Gastrocnemius medialis (tissue), 4 donors: Measurements from ENCODE around the gene ALCAM. TPM values are rescaled to one million over a fixed set of nuclear protein-coding genes. Genes with fewer than 3 reads are reported as not detected.

Experiments used
- ATAC-seq, 2 donors: fragments of 150-250 bp; one replicate each; pipeline ENCODE4 v1.9.1; 2016
- DNase-seq, 2 donors: peaks; one replicate each; pipeline ENCODE4 v3.0.0-alpha.2; 2019
- H3K27ac ChIP-seq, 4 donors: fragments of 200-600 bp; sonication (generic); 1 replicate in 1 of 4; 2 replicates in 3 of 4; pipeline ENCODE4 v1.5.1; 2016 to 2018; ENCODE audit warnings: mild to moderate bottlenecking in 2 of 4, moderate library complexity in 1 of 4
- H3K27me3 ChIP-seq, 3 donors: fragments of 200-600 bp; sonication (generic) in 2 of 3; 1 replicate in 1 of 3; 2 replicates in 2 of 3; pipeline versions ENCODE4 v1.5.1 to v1.6.0; 2016 to 2019; ENCODE audit warnings: mild to moderate bottlenecking in 1 of 3, moderate library complexity in 1 of 3
- H3K36me3 ChIP-seq, 2 donors: fragments of 200-600 bp; sonication (generic) in 1 of 2; one replicate each; pipeline ENCODE4 v1.5.1; 2017 to 2018
- H3K4me1 ChIP-seq, 2 donors: fragments of 200-600 bp; sonication (generic) in 1 of 2; one replicate each; pipeline ENCODE4 v1.5.1; 2016 to 2017; ENCODE audit warnings: mild to moderate bottlenecking in 2 of 2
- H3K4me3 ChIP-seq, 4 donors: fragments of 200-600 bp; sonication (generic) in 3 of 4; 1 replicate in 1 of 4; 2 replicates in 3 of 4; pipeline ENCODE4 v1.5.1; 2016 to 2019; ENCODE audit warnings: mild to moderate bottlenecking in 2 of 4
- H3K9me3 ChIP-seq, 3 donors: fragments of 200-600 bp; sonication (generic) in 2 of 3; 1 replicate in 1 of 3; 2 replicates in 2 of 3; pipeline ENCODE4 v1.5.1; 2016 to 2019
- POLR2A ChIP-seq, 2 donors: fragments of 450-650 bp; IDR thresholded peaks; one replicate each; pipeline ENCODE4 v1.6.1; 2017; ENCODE audit warnings: antibody characterized with exemption in 2 of 2, mild to moderate bottlenecking in 2 of 2, moderate library complexity in 2 of 2
- in situ Hi-C, 4 donors: fragments of 200-750 bp; cut with MboI; loops; one replicate each; pipeline versions ENCODE4 v1.15.0 to v1.8.0; 2017; ENCODE audit warnings: low sequenced_read_pairs in 4 of 4
- intact Hi-C: fragments of 100-400 bp; cut with DNase I; formaldehyde crosslinking; loops from one replicate; pipeline ENCODE4 v1.15.1; 2023; ENCODE audit warnings: low total_unique reads
- total RNA-seq, 4 donors: library from RNA; depleted of rRNA; stranded (reverse); fragments of >200 nt; gene quantifications; one replicate each; pipeline versions ENCODE4 v1.1.0 to v1.2.3, GENCODE V29; 2016
- TF ChIP-seq, protein P1 (sequence below), 5 experiments: fragments of 450-650 bp in 3 of 5; fragments of 200-600 bp in 2 of 5; sonication (generic) in 2 of 5; IDR thresholded peaks in 4 of 5; conservative IDR thresholded peaks in 1 of 5; 1 replicate in 4 of 5; 2 replicates in 1 of 5; pipeline ENCODE4 v1.5.1; 2016 to 2019; ENCODE audit warnings: antibody characterized with exemption in 5 of 5, mild to moderate bottlenecking in 3 of 5, moderate library complexity in 3 of 5

Gene ALCAM
- total RNA-seq, 4 donors from 2014 or later: 0.82 to 3.5 (median 1.6) TPM

DNA sequence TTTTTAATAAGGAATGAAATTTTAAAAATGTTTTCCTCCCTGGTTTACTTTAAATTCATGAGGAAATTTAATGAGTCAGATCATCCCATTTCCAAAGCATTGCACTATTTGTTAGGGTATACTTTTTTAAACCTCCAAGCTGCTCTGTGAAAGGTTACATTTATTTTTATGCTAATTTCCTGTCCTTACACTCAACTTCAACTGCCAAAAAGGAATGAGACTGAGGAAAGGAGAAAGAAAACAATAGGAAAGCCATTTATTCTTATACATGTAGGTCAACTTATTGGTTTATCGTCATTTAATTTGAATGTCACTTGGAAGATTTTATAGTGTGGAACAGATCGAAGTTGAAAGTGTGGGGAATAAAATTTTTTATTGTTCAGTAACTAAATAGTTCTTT lies 104.1 kb downstream of the ALCAM start:
- TF ChIP-seq POLR2A (IDR thresholded peaks at IDR 0.05): no peak
- TF ChIP-seq, protein P1, sequence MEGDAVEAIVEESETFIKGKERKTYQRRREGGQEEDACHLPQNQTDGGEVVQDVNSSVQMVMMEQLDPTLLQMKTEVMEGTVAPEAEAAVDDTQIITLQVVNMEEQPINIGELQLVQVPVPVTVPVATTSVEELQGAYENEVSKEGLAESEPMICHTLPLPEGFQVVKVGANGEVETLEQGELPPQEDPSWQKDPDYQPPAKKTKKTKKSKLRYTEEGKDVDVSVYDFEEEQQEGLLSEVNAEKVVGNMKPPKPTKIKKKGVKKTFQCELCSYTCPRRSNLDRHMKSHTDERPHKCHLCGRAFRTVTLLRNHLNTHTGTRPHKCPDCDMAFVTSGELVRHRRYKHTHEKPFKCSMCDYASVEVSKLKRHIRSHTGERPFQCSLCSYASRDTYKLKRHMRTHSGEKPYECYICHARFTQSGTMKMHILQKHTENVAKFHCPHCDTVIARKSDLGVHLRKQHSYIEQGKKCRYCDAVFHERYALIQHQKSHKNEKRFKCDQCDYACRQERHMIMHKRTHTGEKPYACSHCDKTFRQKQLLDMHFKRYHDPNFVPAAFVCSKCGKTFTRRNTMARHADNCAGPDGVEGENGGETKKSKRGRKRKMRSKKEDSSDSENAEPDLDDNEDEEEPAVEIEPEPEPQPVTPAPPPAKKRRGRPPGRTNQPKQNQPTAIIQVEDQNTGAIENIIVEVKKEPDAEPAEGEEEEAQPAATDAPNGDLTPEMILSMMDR (IDR thresholded peaks at IDR 0.05 in 4 of 5, conservative IDR thresholded peaks at IDR 0.05 in 1 of 5): no peak
- H3K4me3 ChIP-seq: no peak overlapping the region
- intact Hi-C loops: no loop called here
- no peak for DNase-seq
- H3K9me3 ChIP-seq: no peaks in the 10 kb centered on the region
- H3K27me3 ChIP-seq: no peaks in the 10 kb centered on the region
- in situ Hi-C loops: no loop called here
- no peak overlapping the region for H3K27ac ChIP-seq
- ATAC-seq: no peak
- H3K36me3 ChIP-seq: no peaks in the 10 kb centered on the region
- no peaks in the 10 kb centered on the region for H3K4me1 ChIP-seq

DNA sequence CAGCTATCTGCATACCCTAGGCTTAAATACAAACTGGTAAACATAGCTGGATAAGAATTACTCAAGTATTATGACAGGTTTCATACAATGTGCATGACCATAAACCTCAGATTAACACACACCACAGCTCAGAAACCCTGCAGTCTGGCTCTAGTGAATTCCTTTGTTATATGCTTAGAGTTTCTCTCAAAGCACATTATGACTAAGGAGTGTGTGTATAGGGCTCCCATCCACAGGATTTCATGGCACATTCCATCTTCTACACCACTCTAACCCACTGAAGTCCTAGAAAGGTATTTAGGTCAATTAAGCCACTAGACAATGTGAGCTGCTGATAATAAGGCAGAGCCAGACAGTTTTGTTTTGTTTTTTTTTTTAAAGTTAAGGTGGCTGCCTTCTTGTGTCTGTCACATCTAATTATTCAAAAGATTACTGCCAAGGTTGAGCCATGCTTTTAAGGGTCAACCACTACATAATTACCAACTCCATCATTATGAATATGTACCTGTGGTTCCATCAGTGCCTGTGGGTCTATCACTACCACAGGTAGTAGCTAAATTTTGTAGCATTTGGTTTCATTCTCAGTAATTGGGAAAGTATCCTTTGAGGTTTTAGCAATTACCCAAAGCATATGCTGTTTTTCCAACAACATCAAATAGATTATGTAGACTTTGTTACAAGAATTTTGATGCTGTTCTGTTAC lies 107.0 kb downstream of the ALCAM start:
- TF ChIP-seq POLR2A (IDR thresholded peaks at IDR 0.05): no peak
- TF ChIP-seq, protein P1 (IDR thresholded peaks at IDR 0.05 in 4 of 5, conservative IDR thresholded peaks at IDR 0.05 in 1 of 5): no peak
- no peaks in the 10 kb centered on the region for H3K4me1 ChIP-seq
- in situ Hi-C loops (no loop called here), intact Hi-C loops (no loop called here)
- ATAC-seq (no peak), DNase-seq (no peak)
- no peaks in the 10 kb centered on the region for H3K36me3 ChIP-seq
- H3K9me3 ChIP-seq: no peaks in the 10 kb centered on the region
- no peaks in the 10 kb centered on the region for H3K27me3 ChIP-seq
- H3K4me3 ChIP-seq: no peak overlapping the region
- H3K27ac ChIP-seq: no peak overlapping the region

DNA sequence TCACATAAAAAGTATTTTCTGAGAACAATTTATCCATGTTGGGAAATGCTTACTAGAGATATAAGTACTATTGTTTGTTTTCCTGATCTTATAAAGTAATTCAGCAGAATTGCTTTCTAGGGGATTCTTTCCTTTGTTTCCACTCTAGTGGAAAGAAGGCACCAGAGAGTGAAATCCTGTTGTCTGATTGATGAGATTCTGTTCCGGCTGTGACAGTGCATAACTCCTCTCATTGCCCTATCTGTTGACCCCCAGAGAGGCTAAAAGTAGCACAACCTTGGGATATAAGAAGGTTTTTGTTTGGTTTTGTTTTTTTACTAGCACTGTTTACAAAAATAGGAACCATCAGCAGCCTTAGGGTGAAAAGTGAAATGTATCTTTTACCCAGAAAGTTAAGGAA lies 114.1 kb downstream of the ALCAM start:
- in situ Hi-C loops (no loop called here), intact Hi-C loops (no loop called here)

DNA sequence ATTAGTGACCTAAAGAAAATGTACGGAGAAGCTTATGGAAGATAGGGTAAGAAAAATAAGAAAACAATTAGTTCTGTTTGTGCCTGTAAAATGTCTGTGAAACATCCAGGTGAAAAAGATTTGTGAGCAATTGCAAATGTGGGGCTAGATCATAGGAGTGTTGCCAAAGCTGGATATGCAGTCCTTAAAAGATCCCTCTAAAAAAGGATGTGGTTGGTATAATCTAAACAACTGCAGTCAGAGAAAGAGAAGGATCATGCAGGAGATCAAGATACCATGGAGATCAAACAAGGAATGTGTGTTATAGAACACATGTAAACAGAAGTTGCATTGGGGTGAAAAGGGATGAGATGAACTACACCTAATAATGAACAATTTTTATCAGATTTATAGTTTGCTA lies 116.8 kb downstream of the ALCAM start:
- no peaks in the 10 kb centered on the region for H3K27me3 ChIP-seq
- H3K9me3 ChIP-seq: no peaks in the 10 kb centered on the region
- H3K36me3 ChIP-seq: no peaks in the 10 kb centered on the region
- H3K27ac ChIP-seq: no peak overlapping the region
- no peak for TF ChIP-seq POLR2A (IDR thresholded peaks at IDR 0.05)
- TF ChIP-seq, protein P1 (IDR thresholded peaks at IDR 0.05 in 4 of 5, conservative IDR thresholded peaks at IDR 0.05 in 1 of 5): no peak
- intact Hi-C loops: no loop called here
- no peaks in the 10 kb centered on the region for H3K4me1 ChIP-seq
- H3K4me3 ChIP-seq: no peak overlapping the region
- ATAC-seq: no peak
- no peak for DNase-seq
- in situ Hi-C loops: no loop called here

More for the DNA sequence above, 114.1 kb downstream of the ALCAM start:
- no peaks in the 10 kb centered on the region for H3K9me3 ChIP-seq
- H3K4me3 ChIP-seq: no peak overlapping the region
- H3K27me3 ChIP-seq: no peaks in the 10 kb centered on the region
- ATAC-seq (no peak), DNase-seq (no peak)
- H3K27ac ChIP-seq: no peak overlapping the region
- TF ChIP-seq POLR2A (IDR thresholded peaks at IDR 0.05): no peak
- TF ChIP-seq, protein P1 (IDR thresholded peaks at IDR 0.05 in 4 of 5, conservative IDR thresholded peaks at IDR 0.05 in 1 of 5): no peak
- H3K4me1 ChIP-seq: no peaks in the 10 kb centered on the region
- no peaks in the 10 kb centered on the region for H3K36me3 ChIP-seq

- Histone ChIP-seq H3K27me3 (no peaks in the 10 kb centered on the region), H3K4me3 (no peak overlapping the region), H3K9me3 (no peaks in the 10 kb centered on the region), H3K36me3 (no peaks in the 10 kb centered on the region), H3K4me1 (no peaks in the 10 kb centered on the region), H3K27ac (no peak overlapping the region)
- DNase-seq (no peak), ATAC-seq (no peak)
- in situ Hi-C loops (no loop called here), intact Hi-C loops (no loop called here)
- TF ChIP-seq POLR2A (IDR thresholded peaks at IDR 0.05): no peak
- TF ChIP-seq, protein P1 (IDR thresholded peaks at IDR 0.05 in 4 of 5, conservative IDR thresholded peaks at IDR 0.05 in 1 of 5): no peak
These were observed 123.3 kb downstream of the ALCAM start for GRCh38 chr3:105490045-105490444.
